HFF-Myc (cell line): ENCODE measurements around the gene MAPK6.
"Not testable (repeated sequence)": the region's sequence is repeated elsewhere in the genome, so short reads cannot be mapped to it uniquely, and the experiment has no call there.

Experiments
- DNase-seq: peaks from one replicate; pipeline ENCODE4 v3.0.0-alpha.2; 2011; ENCODE audit warnings: low read depth; ENCODE audit errors: extremely low read depth
- H3K4me3 ChIP-seq: replicated peaks from 2 replicates; pipeline ENCODE4 v1.5.1; 2011; ENCODE audit warnings: low read depth, mild to moderate bottlenecking, control low read depth, low read length
- TF ChIP-seq, protein P1 (sequence below): IDR thresholded peaks from 2 replicates; pipeline ENCODE4 v1.5.1; 2012; ENCODE audit warnings: mild to moderate bottlenecking, low read depth, low read length, control low read depth; ENCODE audit errors: missing control alignments

Gene MAPK6

DNA sequence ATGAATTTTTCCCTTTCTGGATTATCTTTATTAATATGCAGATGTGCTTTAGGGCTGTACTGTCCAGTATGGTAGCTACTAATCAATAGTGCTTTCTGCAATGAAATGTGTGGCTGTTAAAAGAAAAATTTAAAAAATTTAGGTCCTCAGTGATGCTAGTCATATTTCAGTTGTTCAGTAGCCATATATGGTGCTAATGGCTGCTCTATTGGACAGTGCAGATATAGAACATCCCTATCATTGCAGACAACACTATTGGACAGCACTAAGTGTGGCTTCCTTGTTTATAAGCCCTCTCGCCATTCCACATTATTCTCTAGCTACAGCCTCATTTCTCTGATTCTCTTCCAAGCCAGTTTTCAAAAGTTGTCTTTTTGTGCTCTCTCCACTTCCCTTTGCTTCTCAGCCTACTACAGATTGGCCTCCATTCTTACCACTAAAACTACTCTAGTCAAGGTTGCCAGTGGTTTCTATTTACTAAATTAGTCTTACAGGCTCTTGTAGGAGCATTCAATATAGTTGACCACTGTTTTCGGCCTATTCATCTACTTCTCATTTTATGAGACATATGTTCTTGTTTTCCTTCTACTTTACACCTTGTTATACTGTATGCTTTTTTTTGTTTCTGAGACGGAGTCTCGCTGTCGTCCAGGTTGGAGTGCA lies 9.5 kb downstream of the MAPK6 start:
- H3K4me3 ChIP-seq, result no peak overlapping the region
- TF ChIP-seq, protein P1, sequence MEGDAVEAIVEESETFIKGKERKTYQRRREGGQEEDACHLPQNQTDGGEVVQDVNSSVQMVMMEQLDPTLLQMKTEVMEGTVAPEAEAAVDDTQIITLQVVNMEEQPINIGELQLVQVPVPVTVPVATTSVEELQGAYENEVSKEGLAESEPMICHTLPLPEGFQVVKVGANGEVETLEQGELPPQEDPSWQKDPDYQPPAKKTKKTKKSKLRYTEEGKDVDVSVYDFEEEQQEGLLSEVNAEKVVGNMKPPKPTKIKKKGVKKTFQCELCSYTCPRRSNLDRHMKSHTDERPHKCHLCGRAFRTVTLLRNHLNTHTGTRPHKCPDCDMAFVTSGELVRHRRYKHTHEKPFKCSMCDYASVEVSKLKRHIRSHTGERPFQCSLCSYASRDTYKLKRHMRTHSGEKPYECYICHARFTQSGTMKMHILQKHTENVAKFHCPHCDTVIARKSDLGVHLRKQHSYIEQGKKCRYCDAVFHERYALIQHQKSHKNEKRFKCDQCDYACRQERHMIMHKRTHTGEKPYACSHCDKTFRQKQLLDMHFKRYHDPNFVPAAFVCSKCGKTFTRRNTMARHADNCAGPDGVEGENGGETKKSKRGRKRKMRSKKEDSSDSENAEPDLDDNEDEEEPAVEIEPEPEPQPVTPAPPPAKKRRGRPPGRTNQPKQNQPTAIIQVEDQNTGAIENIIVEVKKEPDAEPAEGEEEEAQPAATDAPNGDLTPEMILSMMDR, result no peak
- DNase-seq, result no peak

- no peak for DNase-seq
Observed at GRCh38 chr15:52030010-52030409, 11.0 kb downstream of the MAPK6 start.

DNA sequence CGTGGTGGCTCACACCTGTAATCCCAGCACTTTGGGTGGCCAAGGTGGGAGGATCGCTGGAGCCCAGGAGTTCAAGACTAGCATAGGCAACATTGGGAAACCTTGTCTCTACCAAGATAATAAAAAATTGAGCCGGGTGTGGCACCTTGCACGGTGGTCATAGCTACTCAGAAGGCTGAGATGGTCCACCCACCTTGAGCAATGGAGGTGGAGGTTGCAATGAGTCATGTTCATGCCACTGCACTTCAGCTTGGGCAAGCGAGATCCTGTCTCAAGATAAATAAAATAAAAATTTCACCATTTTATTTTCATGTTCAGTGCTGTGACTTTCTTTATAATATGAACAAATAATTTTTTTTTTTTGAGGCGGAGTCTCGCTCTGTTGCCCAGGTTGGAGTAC lies 12.5 kb downstream of the MAPK6 start:
- no peak overlapping the region for H3K4me3 ChIP-seq
- DNase-seq, result no peak
- TF ChIP-seq, protein P1, result no peak

More at GRCh38 chr15:52030010-52030409, 11.0 kb downstream of the MAPK6 start:
- H3K4me3 ChIP-seq, result no peak overlapping the region
- TF ChIP-seq, protein P1, result no peak

GRCh38 chr15:52037889-52038505 lies 19.0 kb downstream of the MAPK6 start:
- H3K4me3 ChIP-seq, result no peak overlapping the region
- TF ChIP-seq, protein P1, result no peak
- DNase-seq, result no peak

- TF ChIP-seq, protein P1, result no peak
- H3K4me3 ChIP-seq, result no peak overlapping the region
- DNase-seq, result no peak
Observed at GRCh38 chr15:52039925-52040781, 21.1 kb downstream of the MAPK6 start.

DNA sequence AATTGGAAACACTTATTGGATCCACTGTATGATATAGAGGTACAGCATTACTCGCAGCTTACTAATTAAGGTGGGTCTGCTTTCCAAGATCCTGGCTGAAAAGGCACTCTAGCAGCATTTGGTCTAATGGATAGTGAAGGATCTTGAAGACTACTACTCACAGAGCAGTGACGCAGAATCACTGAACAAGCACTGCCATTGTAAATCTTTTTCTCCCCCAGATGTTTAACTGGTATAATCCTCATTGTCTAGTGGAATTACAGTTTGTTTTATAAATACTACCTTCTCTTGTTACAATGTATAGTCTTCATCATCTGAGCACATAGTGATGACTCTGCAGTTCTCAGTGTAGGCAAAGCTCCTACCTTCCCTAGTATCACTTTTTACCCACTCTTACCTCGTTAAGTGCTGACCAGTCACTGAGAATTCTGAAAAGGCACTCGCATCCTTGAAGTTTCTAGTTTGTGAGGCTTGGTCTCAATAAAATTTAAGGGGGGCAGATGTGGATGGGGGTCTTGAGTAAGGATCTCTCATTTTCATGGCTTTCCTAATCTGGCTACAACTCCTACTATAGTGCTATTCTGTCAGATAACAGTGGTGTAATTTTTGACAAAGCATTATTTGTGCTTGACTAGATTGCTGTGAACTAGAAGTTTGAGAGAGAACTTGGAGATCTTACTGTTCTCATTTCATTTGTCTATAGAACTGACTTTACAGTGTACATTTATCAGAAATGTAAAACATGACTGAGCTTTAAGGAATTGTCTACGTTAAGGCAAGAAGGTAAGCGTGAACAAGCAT lies 23.2 kb downstream of the MAPK6 start:
- TF ChIP-seq, protein P1, result no peak

GRCh38 chr15:52045795-52046298 lies 26.8 kb downstream of the MAPK6 start:
- DNase-seq, H3K4me3 ChIP-seq: not testable (repeated sequence)

More for the DNA sequence above, 23.2 kb downstream of the MAPK6 start:
- no peak for DNase-seq
- H3K4me3 ChIP-seq, result no peak overlapping the region

GRCh38 chr15:52046552-52046951 lies 27.5 kb downstream of the MAPK6 start:
- not testable (repeated sequence) for DNase-seq, H3K4me3 ChIP-seq
